ENCODE results near the gene PLCB4. TPM values are rescaled to one million over a fixed set of nuclear protein-coding genes. Genes with fewer than 3 reads are reported as not detected.

Gene PLCB4
- total RNA-seq, 1 experiment from 2014 or later: 12.6 TPM

- POLR2A ChIA-PET: no interaction called here
- H3K4me3 Mint-ChIP-seq: no peak overlapping the region
- ATAC-seq: no peak
- CTCF ChIA-PET: interaction anchor here (0.8 kb wide), 1 partner anchor 10 kb away, joined by 3 read pairs; no protein-coding TSS in a partner anchor
- peaks cover 10% of the 10 kb centered on the region for H3K4me1 Mint-ChIP-seq
- no peaks in the 10 kb centered on the region for H3K36me3 Mint-ChIP-seq
- TF ChIP-seq IRF2 (CRISPR knock-in tag; IDR thresholded peaks at IDR 0.05; ENCODE audit: borderline replicate concordance, low read depth) (no peak), STAT6 (CRISPR knock-in tag; conservative IDR thresholded peaks at IDR 0.05; ENCODE audit: low read depth) (no peak), GTF2I (CRISPR knock-in tag; conservative IDR thresholded peaks at IDR 0.05) (no peak), AFF4 (CRISPR knock-in tag; IDR thresholded peaks at IDR 0.05; ENCODE audit: borderline replicate concordance) (no peak), ZNF317 (CRISPR knock-in tag; IDR thresholded peaks at IDR 0.05; ENCODE audit: borderline replicate concordance, low read depth) (no peak), ZNF219 (CRISPR knock-in tag; IDR thresholded peaks at IDR 0.05; ENCODE audit: borderline replicate concordance) (no peak), CTCF (IDR thresholded peaks at IDR 0.05) (no peak), CREM (CRISPR knock-in tag; IDR thresholded peaks at IDR 0.05) (no peak), GRHL2 (CRISPR knock-in tag; IDR thresholded peaks at IDR 0.05; ENCODE audit: insufficient replicate concordance, severe bottlenecking) (no peak), ZNF121 (CRISPR knock-in tag; IDR thresholded peaks at IDR 0.05) (no peak), PRRX2 (CRISPR knock-in tag; IDR thresholded peaks at IDR 0.05) (no peak), ARID4B (CRISPR knock-in tag; IDR thresholded peaks at IDR 0.05; ENCODE audit: borderline replicate concordance) (no peak), ZNF263 (CRISPR knock-in tag; IDR thresholded peaks at IDR 0.05; ENCODE audit: low read depth) (no peak)
- TF ChIP-seq, protein P1, sequence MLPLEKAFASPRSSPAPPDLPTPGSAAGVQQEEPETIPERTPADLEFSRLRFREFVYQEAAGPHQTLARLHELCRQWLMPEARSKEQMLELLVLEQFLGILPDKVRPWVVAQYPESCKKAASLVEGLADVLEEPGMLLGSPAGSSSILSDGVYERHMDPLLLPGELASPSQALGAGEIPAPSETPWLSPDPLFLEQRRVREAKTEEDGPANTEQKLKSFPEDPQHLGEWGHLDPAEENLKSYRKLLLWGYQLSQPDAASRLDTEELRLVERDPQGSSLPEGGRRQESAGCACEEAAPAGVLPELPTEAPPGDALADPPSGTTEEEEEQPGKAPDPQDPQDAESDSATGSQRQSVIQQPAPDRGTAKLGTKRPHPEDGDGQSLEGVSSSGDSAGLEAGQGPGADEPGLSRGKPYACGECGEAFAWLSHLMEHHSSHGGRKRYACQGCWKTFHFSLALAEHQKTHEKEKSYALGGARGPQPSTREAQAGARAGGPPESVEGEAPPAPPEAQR (CRISPR knock-in tag; IDR thresholded peaks at IDR 0.05): no peak
- H3K9me3 Mint-ChIP-seq: 0 out of 2 replicates have a peak, but pooled peaks cover 3% of the 10 kb centered on the region
- no peak for DNase-seq (ENCODE audit: low spot score)
- no peaks in the 10 kb centered on the region for H3K27me3 Mint-ChIP-seq (ENCODE audit: low read depth)
- no peak overlapping the region for H3K27ac Mint-ChIP-seq
Measured at GRCh38 chr20:9321007-9321406, 252.1 kb downstream of the PLCB4 start.

Data from WTC11 (cell line).